NCI-H1092 treated with DMSO at 0.1 percent for 48 hours (cell line): ENCODE measurements around the gene APBB2.

Experiments
- DNase-seq: peaks from one replicate; lab custom pipeline; 2025; lab: John Stamatoyannopoulos, UW

Gene APBB2

DNA sequence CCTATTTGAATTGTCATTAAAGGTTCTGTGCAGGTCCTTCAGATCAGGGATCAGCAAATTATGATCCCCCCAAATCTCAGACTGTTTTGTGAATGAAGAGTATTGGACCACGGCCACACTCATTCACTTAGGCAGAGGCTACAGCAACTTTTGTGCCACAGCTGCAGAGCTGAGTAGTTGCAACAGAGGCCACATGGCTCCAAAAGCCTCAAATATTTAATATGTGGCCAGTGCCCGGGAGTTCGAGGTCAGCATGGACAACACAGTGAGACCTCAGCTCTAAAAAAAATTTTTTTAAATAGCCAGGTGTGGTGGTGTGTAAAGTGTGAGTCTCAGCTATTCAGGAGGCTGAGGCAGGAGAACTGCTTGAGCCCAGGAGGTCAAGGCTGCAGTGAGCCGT is 363.8 kb downstream of the APBB2 start:
- DNase-seq, result no peak

DNA sequence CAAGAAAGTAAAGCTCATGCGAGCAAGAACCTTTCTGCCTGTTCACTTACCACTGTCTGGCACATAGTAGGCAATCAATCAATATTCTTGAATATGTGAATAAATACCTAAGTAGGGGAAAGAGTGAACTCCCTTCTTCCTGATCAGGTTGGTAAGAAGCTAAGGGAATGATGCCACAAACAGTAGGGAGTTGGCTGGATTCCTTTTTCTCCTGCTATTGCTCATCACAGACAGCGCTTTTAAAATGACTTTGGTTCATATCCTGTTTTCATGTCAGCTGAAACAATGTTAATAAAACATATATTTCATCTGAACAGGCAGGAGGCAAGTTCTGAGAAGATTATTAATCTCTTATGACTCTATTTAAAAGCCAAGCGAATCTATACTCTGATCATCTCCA is 365.4 kb downstream of the APBB2 start:
- DNase-seq, result no peak

DNA sequence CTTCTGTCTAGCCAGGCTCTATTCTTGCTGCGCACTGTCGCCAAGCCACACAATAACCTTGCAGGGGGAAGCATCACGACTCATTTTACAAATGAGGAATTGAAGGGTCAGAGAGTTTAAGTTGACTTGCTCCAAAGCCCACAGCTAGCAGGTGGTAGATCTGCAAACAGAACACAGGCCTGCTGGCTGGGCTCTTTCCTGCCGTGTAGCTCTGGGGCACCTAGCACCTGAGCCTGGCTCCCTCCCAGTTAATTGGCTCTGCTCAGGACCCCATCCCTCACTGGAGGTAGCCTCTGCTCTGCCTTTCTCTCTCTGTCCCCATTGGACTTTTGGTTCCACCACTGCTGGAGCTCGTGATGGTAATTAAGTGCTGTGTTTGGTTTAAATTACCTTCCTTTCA is 366.1 kb downstream of the APBB2 start:
- peak; percentile 45 for DNase-seq

DNA sequence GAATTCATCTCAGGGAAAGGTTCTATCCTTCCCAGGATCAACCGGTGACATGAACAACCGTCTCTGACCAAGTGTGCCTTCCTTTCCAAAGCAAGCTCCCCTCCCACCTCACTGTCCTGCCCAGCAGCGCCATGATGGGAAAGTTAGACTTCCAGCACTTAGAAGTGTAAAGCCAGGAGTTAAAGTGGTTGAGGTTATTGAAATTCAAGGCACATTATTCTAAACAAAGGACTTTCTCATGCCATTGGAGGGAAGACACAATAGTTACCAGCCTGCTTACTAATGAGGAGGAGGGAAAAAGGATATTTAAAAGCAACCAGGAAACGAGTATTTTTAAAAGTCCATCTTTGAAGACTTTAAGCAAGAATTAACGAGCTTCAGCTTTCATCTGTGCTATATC is 367.8 kb downstream of the APBB2 start:
- no peak for DNase-seq

DNA sequence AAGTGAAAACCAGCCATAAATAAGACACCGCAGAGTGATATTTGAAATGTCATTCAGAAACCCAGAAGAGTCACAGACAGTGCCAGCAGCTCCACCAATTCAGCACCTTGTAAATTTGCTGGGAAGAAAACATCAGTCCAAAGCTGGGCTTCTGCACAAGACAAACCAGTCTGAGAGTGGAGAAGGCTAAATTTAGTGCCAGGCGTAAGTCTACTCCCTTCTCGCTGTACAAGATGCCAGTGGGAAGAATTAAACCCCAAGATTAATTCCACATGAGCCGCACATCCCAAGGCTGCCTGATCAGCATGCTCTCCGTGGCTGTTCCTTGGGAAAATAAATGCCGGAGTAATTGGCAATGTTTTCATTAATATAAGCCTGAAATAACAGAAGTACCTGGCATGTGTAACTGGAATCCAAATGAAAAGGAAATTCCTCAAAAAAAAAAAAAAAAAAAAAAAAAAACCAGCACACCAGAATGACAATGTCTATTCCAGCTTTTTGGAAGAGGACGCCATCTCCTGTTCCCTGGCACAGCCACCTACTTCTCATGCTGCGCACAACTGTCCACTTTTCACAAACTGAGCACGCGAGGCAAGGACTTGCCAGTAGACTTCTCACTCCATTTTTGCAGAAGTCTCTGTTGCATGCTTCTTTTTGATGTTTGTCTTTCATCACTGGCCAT is 369.0 kb downstream of the APBB2 start:
- DNase-seq, result no peak

DNA sequence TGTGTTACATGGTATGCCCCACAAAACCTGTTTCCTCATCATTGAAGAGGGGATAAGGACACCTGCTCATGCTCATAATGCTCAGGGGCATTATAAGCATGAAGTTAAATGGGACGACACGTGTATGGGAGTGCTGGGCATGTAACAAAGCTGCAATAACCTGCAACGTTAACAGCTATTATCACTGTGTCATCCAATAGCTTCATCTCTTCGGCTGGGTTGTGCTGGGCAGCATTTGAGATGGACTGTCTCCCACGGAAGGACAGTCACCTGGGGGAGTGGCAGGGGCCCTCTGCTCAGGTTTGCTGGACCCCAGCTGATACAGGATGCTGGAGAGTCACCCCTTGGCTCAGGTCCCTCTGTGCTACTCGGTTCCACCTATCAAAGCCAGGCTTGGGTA is 370.1 kb downstream of the APBB2 start:
- DNase-seq, result no peak

DNA sequence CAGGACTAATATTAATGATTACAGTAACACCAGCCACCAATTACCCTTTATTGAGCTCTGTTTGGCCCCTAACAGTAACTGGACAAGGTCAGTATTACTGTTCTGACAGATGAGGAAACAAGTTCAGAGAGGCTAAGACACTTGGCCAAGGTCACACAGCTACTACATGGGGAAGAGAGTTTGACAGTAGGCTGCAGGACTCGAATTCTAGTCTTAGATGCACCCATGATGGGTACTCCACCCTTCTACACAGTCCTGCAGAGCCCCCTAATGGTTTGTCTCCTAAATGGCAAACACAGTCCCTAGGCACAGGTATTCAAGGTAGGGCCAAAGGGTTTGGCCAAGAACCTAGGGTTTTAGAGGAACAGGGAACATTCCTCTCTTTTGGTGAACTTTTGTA is 370.6 kb downstream of the APBB2 start:
- DNase-seq, result peak; percentile 30

DNA sequence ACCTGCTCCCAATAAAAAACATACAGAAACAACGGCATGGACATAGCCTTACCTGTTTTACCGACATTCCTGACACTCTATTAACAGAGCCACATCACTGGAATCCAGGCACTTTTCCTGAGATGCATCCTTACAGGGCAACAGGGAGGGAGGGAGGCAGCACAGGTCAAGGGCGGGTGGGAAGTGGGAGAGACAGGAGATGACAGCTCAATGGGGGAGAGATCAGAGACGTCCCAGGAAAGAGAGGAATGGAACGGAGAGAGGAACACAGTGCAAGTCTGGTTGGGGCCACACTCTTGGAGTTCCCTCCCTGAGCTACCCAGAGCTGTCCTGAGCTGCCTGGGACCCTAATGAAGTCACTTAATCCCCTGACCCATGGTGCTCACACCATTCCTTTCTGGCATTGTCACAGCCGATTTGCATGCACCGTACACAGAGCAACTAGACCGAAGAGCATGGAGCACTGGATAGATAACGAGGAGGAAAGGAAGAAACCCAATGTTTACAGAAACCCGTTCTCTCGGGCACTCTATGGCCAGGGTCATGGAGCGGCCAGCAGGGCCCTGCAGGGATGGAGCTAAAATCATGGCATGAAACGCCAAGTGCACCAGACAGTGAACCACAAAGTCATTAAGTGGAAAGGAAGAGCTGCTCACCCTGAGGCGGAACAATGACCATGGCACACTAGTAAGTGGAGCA is 371.5 kb downstream of the APBB2 start:
- peak; percentile 43 for DNase-seq

DNA sequence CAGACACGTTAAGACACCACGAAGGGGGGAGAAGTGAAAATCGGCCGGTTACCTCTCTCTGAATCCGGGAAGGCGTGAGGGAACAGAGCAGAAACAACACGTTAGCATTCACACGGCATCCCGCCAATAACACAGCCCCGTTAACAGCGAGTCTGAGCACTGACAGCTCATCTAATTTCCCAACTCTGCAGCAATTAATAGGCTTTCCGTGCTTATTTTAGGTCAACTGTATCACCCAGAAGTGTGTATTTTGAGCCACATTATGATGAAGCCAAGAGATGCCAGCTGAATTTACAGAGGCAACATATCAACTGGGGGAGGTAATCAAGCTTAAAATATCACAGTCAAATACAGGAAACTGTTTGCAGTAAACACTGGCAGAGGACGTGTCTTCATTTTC is 372.0 kb downstream of the APBB2 start:
- peak; percentile 63 for DNase-seq

DNA sequence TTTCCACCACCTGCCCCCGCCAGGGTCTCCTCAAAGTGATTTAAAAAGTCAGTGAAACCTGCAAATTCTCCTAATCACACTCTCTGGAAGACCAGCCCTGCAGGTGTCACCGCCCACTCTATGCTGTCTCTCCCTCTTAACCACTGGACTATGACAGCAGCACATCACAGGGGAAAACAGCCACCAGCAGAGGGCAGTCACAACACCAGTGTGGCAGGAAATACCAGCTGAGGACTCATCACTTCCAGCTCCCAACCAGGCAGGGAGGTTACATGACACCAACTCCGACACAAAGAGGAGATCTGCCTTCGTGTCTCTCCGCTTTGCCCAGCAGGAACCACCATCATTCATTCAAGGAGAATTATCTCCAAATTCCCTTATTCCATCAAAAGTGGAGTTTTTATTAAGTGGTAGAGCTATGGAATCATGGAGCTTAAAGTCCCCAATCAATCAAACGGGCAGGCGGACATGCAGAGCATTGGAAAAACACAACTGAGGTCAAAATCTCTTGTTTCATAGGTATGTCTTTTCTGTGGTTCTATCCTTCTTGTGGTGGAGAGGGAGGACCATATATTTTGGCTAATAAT is 373.3 kb downstream of the APBB2 start:
- DNase-seq, result peak; percentile 73

DNA sequence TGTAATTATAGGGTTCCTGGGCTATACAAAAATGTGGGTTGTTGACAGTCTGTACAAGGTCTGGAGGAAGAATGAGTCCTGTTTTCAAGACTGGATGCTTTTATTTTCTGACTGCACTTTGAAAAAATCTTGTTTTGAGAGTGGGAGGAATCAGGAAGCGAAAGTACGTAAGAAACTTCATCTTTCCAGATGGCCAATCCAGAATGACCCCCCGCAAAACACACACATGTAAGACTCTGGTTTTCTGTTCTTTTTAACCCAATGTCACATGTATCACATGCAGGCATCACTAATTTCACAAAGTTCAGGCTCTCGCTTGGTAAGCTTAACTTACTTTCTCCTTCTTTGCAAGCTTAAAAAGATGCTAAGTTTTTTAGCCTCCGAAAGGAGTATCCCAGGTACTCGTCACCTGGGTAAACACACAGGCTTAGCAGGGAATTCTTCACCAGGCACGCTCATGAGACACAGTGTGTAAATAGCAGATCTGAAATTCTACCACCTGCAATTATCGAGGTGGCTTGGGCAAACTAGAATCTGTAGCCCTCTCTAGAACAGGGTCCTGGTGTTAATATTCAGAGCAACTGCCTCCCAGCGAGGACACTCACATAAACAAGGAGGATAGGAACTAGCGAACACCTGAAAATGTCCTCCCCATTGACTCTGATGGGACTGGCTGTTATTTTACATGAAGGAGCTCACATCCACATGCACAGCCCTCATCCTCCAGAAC is 373.9 kb downstream of the APBB2 start:
- DNase-seq, result no peak

DNA sequence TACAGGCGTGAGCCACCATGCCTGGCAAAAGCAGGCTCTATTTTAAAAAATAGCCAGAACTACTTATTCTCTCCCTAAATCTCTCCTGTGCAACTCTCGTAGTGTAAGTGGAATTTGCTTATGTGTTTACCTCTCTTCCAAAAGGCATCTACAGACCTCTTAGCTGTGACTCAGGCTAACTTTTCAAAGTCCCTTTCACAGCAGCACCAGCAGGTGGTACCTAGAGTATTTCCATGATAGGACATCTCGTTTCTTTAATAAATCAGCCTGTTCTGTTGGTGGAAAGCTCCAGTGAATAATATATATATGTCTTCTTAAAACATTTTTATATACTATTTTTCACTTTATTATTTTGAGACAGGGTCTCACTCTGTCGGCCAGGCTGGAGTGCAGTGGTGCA is 375.6 kb downstream of the APBB2 start:
- DNase-seq, result no peak

DNA sequence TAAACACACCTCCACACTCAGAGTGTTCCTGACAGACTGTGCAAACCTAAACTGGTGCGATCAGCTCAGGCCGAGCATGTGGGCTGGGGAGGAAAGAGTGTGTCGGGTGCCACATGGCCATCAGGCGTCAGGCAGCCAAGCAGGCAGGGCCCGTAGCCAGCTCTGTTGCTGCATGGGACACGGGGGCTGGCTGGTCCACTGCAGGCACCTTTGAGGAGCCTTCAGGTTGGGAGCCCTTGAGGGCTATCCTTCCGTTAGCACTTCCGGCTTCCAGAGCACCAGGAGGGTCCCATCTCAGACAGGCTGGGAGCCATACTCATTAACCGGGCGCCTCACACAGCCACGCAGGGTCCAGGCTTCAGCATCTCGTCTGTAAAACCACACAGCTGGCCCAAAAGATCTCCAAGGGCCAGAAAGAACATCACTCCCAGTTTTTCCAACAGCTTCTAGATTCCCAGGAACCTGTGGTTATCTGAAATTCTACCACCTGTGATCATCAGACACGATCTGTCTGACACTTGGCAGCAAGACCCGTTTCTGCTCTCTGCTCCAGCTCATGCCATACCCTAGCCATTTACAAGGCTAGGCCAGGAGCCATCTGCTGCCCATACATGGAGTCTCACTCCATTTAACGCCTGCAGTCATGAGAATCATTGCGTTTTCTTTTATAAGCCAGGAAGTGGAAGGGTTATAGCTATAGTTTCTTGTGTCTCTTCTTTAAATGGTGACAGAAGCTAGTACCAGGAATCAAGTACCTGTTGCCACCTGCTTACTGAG is 377.1 kb downstream of the APBB2 start:
- peak; percentile 83 for DNase-seq

DNA sequence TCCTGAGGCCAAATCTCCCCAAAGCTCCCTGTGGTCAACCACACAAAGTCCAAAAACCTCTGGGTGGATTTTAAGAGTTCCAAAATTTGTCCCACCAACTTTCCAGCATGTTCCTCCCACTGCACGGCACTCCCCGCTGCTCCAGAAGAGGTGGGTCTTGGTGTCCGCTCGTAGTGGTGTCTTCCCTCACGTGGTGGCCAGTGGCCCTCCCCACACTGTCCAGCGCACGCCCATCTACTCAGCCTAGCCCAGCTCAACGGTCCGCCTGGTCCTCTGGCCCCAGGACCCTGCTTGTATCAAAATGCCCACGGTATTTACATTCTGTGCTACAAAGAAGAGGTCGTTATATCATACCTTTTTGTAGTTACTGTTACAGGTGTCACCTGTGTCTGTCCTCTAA is 381.1 kb downstream of the APBB2 start:
- no peak for DNase-seq

DNA sequence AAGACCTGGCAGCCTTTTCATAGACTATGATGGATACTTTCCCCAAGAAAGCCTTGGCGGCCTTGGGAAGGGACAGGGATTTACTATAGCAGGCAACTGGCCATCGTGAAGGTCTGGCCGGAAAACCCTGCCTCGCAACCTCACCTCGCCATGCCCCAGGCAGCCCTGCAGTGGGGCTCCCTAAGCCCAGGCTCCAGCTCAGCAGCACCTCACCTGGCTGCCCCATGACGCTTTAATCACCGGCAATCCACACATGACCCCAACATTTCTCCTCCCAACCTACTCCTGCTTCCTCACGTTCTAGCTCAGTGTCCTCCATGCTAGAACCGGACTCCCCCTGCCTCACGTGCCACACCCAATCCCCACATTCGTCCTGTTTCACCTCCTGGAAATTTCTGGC is 382.2 kb downstream of the APBB2 start:
- no peak for DNase-seq

DNA sequence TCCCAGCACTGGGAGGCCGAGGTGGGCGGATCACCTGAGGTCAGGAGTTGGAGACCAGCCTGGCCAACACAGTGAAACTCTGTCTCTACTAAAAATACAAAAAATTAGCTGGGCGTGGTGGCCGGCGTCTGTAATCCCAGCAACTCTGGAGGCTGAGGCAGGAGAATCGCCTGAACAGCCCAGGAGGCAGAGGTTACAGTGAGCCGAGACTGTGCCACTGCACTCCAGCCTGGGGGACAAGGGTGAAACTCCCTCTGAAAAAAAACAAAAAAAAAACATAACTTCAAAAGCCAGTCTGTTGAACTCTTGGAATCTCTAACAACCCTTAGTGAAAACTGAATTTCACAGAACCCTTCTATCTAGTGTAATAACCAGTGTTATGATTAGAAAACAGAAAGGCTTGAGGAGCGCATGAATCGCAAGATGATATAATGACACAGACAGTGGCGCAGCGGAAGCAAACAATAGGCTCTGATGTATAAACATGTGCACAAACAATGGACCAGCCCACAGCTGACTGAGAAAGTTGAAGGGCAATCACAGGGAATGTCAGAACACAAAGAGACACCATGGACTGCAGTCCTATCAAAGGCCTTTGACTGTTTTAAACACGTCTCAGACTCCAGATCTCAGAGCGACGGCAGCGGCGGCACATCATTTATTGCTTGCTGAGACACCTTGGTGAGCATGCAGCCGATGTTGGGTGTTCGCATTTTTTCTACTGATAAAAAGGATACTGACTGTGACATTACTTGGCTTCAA is 383.0 kb downstream of the APBB2 start:
- DNase-seq, result no peak

DNA sequence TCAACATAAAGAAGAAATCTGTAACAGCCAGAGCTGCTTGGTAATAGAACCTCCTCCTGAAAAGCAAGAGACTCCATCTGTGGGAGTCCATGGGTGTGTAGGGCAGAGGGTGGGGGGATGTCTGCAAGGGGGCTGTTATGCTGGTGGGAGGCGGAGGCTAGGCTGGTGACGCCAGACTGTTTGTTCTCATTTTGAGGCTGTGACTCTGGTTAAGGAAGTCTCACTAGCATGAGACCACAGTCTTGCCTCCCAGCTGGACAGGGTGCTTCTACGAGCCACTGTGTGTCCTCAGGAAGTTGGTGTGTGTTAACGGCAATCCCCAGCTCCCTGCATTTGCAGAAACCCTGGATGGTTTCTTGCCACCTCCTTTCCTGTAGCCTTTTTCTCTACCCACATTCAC is 384.8 kb downstream of the APBB2 start:
- no peak for DNase-seq

DNA sequence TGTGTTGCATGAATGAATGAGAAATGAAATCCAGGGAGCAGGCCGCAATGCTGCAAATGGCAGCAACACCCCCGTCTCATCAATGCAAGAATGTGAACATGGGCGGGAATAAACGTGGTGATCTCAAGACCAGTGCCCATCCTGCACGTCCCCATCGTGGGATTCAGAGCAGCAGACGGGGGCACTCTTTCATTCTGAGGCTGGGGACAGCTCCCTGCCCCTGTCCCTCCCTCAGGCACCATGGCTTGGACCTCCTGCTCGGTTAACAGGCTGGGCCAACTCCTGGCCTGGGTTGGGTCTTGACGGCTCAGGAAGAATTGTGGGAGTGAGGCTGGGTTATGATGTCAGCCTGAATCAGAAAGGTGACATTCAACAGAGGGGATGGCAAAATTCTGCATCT is 385.7 kb downstream of the APBB2 start:
- DNase-seq, result no peak

DNA sequence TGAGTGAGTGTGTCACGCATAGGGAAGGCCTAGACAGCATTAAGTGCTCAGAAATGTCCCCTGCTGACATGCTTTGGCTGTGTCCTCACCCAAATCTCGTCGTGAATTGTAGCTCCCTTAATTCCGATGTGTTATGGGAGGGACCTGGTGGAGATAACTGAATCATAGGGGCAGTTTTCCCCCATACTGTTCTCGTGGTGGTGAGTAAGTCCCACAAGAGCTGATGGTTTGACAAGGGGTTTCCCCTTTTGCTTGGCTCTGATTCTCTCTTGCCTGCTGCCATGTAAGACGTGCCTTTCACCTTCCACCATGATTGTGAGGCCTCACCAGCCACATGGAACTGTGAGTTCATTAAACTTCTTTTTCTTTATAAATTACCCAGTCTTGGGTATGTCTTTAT is 386.6 kb downstream of the APBB2 start:
- DNase-seq, result no peak

DNA sequence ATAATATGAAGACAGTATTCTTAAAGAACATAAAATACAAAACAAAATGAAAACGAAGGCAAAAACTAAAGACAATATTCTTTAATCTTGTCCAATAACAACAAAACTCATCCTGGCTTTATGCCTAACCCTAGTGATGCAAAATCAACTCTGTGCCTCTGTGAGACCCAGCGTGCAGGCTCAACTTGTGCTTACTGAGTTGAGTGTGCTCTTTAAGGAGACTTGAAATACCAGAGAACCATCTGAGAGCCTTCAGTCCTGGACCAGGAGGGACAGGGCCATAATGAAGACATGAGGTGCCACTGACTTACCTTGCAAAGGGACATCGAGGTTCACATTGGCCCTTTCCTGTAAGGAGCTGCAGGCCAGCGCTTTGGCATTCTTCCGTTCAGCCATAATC is 387.5 kb downstream of the APBB2 start:
- no peak for DNase-seq
